Erythroblast (primary cell): ENCODE measurements around the gene SERINC5.

Source experiments
- GATA1 ChIP-seq: IDR thresholded peaks from 2 replicates; pipeline ENCODE4 v1.6.1; 2011; ENCODE audit warnings: low read depth, mild to moderate bottlenecking, control low read depth, low read length, moderate library complexity
- POLR2A ChIP-seq: IDR thresholded peaks from 2 replicates; pipeline ENCODE4 v1.6.1; 2011; ENCODE audit warnings: mild to moderate bottlenecking, low read length

DNA sequence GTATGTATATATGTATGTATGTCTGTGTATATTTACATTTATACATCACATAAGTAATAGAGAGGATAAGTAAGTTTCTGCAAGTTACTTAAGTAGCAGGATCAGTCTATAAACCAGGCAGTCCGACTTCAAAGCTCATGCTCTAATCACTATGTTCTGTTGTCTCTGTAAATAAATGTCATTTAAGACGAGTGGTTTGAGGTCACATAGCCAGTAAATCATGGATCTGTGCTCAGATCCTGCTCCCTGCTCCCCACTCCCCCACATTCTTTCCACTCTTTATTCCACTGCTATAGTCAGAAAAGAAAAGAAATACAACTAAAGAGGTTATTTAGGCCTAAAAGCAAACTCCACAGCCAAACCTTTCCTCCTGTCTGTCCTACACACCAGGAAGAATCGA lies 90.4 kb downstream of the SERINC5 start:
- no peak for TF ChIP-seq POLR2A
- TF ChIP-seq GATA1, result no peak
